Activated T-cell treated with anti-CD3 and anti-CD28 coated beads, Interleukin-2, amount 50 U/mL, for 1 hour (primary cell): Measurements from ENCODE around the gene DLD.
"Not testable (repeated sequence)": the region's sequence is repeated elsewhere in the genome, so short reads cannot be mapped to it uniquely, and the experiment has no call there.

Experiments used
- DNase-seq: peaks from one replicate; pipeline ENCODE4 v3.0.0-alpha.2; 2020

The DLD gene

GRCh38 chr7:107917763-107918651, 27.0 kb downstream of the DLD start:
- DNase-seq = no peak

- DNase-seq = no peak
Measured at GRCh38 chr7:107918948-107919347, 28.0 kb downstream of the DLD start.

GRCh38 chr7:107920048-107920772, 29.2 kb downstream of the DLD start:
- no peak for DNase-seq

DNA sequence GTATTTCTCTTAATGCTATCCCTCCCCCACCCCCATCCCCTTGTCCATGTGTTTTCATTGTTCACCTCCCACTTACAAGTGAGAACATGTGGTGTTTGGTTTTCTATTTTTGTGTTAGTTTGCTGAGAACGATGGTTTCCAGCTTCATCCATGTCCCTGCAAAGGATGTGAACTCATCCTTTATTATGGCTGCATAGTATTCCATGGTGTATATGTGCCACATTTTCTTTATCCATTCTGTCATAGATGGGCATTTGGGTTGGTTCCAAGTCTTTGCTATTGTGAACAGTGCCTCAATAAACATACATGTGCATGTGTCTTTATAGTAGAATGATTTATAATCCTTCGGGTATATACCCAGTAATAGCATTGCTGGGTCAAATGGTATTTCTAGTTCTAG, 30.8 kb downstream of the DLD start:
- DNase-seq = not testable (repeated sequence)

DNA sequence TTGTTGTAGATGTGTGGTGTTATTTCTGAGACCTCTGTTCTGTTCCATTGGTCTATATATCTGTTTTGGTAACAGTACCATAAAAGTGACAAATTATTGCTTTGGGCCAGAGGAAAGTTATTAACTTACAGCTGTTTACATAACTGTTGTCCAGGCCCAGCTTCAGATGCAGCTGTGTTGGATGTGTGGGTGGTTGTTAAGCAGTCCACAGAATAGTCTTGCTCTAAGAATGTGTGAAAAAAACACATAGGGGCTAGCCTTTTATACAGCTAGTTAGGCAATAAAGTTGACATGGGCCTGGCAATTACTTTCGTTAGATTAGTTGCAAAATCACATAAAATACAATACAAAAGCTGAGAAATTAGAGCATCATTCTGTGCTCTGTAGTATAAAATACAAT, 31.9 kb downstream of the DLD start:
- no peak for DNase-seq

- DNase-seq = no peak
Measured at GRCh38 chr7:107924841-107925504, 34.0 kb downstream of the DLD start.

- DNase-seq = no peak
Measured at GRCh38 chr7:107926481-107926880, 35.5 kb downstream of the DLD start.

- DNase-seq = no peak
Measured at GRCh38 chr7:107931740-107932515, 40.9 kb downstream of the DLD start.

GRCh38 chr7:107932805-107933204, 41.8 kb downstream of the DLD start:
- no peak for DNase-seq

DNA sequence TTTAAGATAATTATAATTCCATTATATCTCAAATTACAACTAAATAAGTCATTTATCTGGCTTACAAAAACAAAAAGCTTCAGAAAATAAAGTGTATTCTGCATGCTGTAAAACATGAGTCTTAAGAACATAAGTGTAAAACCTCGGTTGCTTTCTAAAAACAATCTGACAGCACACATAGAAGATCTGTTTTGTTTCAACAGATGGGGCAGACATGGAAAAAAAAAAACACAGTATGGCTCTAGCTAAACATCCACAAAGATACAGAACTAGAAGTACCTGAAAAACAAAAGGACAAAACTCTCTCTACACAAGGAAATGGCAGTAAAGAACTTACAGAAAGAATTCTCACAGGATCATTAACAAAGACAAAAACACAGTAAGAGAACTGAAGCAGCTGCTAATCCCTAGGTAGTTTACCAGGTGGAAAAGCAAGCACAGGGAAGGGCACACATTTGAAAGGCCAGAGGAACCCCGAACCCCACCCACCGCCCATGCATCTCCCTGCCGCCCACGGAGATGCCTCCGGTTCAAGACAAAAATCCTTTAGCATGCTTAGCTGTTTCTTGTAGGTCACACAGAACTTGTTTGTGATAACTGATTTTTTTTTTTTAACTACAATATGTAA, 42.5 kb downstream of the DLD start:
- DNase-seq = no peak

- no peak for DNase-seq
Measured at GRCh38 chr7:107934991-107935770, 44.2 kb downstream of the DLD start.

DNA sequence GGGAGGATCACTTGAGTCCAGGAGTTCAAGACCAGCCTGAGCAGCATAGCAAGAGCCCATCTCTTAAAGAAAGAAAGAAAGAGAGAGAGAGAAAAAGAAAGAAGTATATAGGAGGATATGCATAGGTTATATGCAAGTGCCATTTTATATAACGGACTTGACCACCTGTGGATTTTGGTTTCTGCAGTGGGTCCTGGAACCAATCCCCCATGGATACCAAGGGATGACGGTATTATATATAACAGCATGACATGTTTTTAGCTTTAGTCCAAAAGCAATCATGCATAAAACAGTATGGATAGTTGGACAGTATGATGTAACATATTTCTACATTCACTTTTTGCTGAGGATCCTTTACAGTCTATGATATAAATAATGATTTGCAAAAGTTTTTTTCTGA, 45.3 kb downstream of the DLD start:
- DNase-seq = no peak

DNA sequence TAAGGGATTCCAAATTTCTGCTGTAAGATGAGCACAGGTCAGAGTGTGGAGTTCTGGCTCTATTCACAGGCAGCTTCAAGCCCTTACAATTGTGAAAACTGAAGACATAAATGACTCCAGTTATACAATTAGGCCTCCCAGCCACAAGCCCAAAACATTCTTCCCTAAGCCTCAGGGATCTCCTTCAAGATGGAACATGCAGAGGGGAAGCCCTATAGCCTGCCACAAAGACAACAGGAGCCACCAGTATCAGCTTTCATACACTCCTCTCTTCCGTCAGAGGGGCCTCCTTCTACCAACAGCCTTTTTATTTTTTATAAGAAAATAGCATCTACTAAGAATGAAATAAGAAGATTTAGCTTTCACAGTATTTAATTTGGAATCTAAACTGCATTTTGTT, 46.5 kb downstream of the DLD start:
- no peak for DNase-seq

- DNase-seq = no peak
Measured at GRCh38 chr7:107938456-107939250, 47.7 kb downstream of the DLD start.

GRCh38 chr7:107939573-107940489, 48.8 kb downstream of the DLD start:
- DNase-seq = no peak

GRCh38 chr7:107940951-107941350, 50.0 kb downstream of the DLD start:
- no peak for DNase-seq

DNA sequence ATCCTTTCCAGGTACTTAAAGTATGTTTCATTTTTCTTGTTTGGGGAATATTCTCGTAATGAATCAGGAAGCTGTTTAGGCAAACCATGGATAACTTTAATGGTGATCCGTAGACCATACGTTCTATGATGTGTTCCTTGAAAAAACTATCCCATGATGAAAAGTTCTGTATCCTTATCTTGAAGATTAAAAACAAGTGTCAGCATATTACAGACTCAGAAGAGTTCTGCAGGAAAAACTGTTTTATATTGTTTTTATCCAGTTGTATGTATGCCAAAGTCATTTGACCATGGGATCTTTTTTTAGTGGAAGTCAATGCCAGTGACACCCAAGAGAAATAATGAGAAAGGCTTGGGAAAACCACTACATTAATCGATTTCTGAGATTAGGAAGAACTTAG, 52.0 kb downstream of the DLD start:
- DNase-seq = no peak

DNA sequence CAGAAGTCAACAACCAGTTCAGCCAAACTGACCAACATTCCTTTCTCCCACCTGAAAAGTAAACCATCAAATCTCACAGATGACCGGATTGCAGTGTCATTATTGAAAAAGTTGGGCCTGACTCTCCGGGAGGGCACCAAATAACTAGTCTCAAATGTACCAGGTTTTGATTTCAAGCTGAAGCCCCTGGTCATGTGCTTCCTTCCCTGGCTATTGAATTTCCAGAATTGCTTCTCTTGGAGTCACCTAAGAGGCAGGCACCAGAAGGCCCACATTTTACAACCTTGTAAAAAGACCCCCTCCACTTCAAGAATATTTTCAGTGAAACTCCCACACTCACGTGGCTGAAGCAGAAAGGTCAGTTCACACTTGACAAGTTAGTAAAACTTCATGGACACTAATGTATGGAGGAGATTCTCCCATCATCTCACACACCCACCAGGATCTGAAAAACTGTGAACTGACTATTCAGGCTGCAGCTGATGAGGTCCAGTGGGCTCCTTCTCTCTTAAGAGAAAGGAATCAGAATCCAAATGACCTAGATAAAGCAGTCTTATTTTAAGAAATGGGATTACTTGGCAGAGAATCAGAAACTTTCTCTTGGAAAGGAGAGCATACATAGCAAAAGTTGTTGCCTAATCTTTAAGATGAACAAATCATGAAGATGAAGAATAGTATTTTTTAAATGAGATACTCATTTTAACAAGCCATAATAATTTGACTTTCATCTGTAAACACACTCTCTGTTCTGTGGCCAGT, 53.6 kb downstream of the DLD start:
- no peak for DNase-seq

DNA sequence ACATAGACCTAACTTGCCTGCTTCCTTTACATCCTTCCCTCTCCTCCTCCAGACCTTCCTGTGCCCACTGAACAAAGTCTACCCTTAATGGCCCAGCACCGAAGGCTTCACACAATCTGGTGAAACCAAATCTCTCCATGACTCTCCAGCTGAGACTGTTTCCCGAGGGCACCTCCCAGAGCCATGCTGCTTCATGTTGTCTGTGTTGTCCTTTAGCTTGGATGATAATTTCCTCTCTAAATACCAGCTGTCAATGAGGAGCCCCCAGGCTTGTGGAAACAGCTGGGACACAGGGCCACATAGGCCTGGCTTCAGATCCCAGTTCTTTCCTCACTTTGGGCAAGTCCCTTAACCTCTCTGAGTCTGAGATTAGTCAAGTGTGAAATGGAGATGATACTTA, 54.3 kb downstream of the DLD start:
- no peak for DNase-seq
